ENCODE measurements around the gene LIPG. TPM values are rescaled to one million over a fixed set of nuclear protein-coding genes. Genes with fewer than 3 reads are reported as not detected.

Gene LIPG
- total RNA-seq, 1 experiment from 2014 or later = 86.7 TPM

- Mint-ChIP-seq H3K27me3 (ENCODE audit: insufficient read depth, unreplicated experiment) (no peaks in the 10 kb centered on the region), H3K4me1 (ENCODE audit: low read depth, unreplicated experiment) (peaks cover 14% of the 10 kb centered on the region), H3K36me3 (ENCODE audit: insufficient read depth, unreplicated experiment) (no peaks in the 10 kb centered on the region), H3K27ac (ENCODE audit: unreplicated experiment) (no peak overlapping the region), H3K4me3 (ENCODE audit: unreplicated experiment) (no peak overlapping the region), H3K9me3 (ENCODE audit: unreplicated experiment) (no peaks in the 10 kb centered on the region)
- H3K27me3 ChIP-seq (replicated peaks; ENCODE audit: control insufficient read depth, insufficient read depth, low read length) = no peaks in the 10 kb centered on the region
- no peak for DNase-seq
- no peak overlapping the region for H3K4me3 ChIP-seq (ENCODE audit: low read depth, low read length)
- H3K36me3 ChIP-seq (ENCODE audit: control insufficient read depth, insufficient read depth, low read length) = no peaks in the 10 kb centered on the region
- ChIA-PET CTCF (no interaction called here), POLR2A (no interaction called here)
- intact Hi-C loops (cut with micrococcal nuclease; ENCODE audit: unreplicated experiment) = no loop called here
- no peak for TF ChIP-seq CTCF (IDR thresholded peaks at IDR 0.05; ENCODE audit: insufficient read depth in 1 of 2, low read depth in 1 of 2, low read length in 1 of 2, severe bottlenecking in 1 of 2, unreplicated experiment in 1 of 2)
- H3K9me3 ChIP-seq = no peaks in the 10 kb centered on the region
- no TSS peak for BruUV-seq (replicated peaks)
- no peaks in the 10 kb centered on the region for H3K4me1 ChIP-seq
Measured at GRCh38 chr18:49612515-49613033, 50.7 kb downstream of the LIPG start.

GRCh38 chr18:49613141-49613640 lies 51.3 kb downstream of the LIPG start:
- BruUV-seq (replicated peaks) = no TSS peak
- H3K4me1 Mint-ChIP-seq (ENCODE audit: low read depth, unreplicated experiment) = peaks cover 14% of the 10 kb centered on the region
- no peak for DNase-seq
- H3K27ac Mint-ChIP-seq (ENCODE audit: unreplicated experiment) = no peak overlapping the region
- Histone ChIP-seq H3K9me3 (no peaks in the 10 kb centered on the region), H3K27me3 (replicated peaks; ENCODE audit: control insufficient read depth, insufficient read depth, low read length) (no peaks in the 10 kb centered on the region), H3K4me3 (ENCODE audit: low read depth, low read length) (no peak overlapping the region), H3K36me3 (ENCODE audit: control insufficient read depth, insufficient read depth, low read length) (no peaks in the 10 kb centered on the region), H3K4me1 (no peaks in the 10 kb centered on the region)
- ChIA-PET POLR2A (no interaction called here), CTCF (no interaction called here)
- TF ChIP-seq CTCF (IDR thresholded peaks at IDR 0.05; ENCODE audit: insufficient read depth in 1 of 2, low read depth in 1 of 2, low read length in 1 of 2, severe bottlenecking in 1 of 2, unreplicated experiment in 1 of 2) = no peak
- H3K4me3 Mint-ChIP-seq (ENCODE audit: unreplicated experiment) = no peak overlapping the region
- no peaks in the 10 kb centered on the region for H3K27me3 Mint-ChIP-seq (ENCODE audit: insufficient read depth, unreplicated experiment)
- H3K9me3 Mint-ChIP-seq (ENCODE audit: unreplicated experiment) = no peaks in the 10 kb centered on the region
- intact Hi-C loops (cut with micrococcal nuclease; ENCODE audit: unreplicated experiment) = no loop called here
- no peaks in the 10 kb centered on the region for H3K36me3 Mint-ChIP-seq (ENCODE audit: insufficient read depth, unreplicated experiment)

GRCh38 chr18:49613641-49614151 lies 51.8 kb downstream of the LIPG start:
- intact Hi-C loops (cut with micrococcal nuclease; ENCODE audit: unreplicated experiment) = no loop called here
- CTCF ChIA-PET = no interaction called here
- Mint-ChIP-seq H3K9me3 (ENCODE audit: unreplicated experiment) (no peaks in the 10 kb centered on the region), H3K4me3 (ENCODE audit: unreplicated experiment) (no peak overlapping the region), H3K27ac (ENCODE audit: unreplicated experiment) (no peak overlapping the region), H3K27me3 (ENCODE audit: insufficient read depth, unreplicated experiment) (no peaks in the 10 kb centered on the region), H3K36me3 (ENCODE audit: insufficient read depth, unreplicated experiment) (no peaks in the 10 kb centered on the region), H3K4me1 (ENCODE audit: low read depth, unreplicated experiment) (peaks cover 14% of the 10 kb centered on the region)
- H3K36me3 ChIP-seq (ENCODE audit: control insufficient read depth, insufficient read depth, low read length) = no peaks in the 10 kb centered on the region
- POLR2A ChIA-PET = no interaction called here
- BruUV-seq (replicated peaks) = no TSS peak
- no peak overlapping the region for H3K4me3 ChIP-seq (ENCODE audit: low read depth, low read length)
- no peaks in the 10 kb centered on the region for H3K27me3 ChIP-seq (replicated peaks; ENCODE audit: control insufficient read depth, insufficient read depth, low read length)
- H3K9me3 ChIP-seq = no peaks in the 10 kb centered on the region
- TF ChIP-seq CTCF (IDR thresholded peaks at IDR 0.05; ENCODE audit: insufficient read depth in 1 of 2, low read depth in 1 of 2, low read length in 1 of 2, severe bottlenecking in 1 of 2, unreplicated experiment in 1 of 2) = no peak
- no peaks in the 10 kb centered on the region for H3K4me1 ChIP-seq
- DNase-seq = no peak
